ENCODE data around the gene TATDN2. TPM values are rescaled to one million over a fixed set of nuclear protein-coding genes. Genes with fewer than 3 reads are reported as not detected.

TATDN2 gene, protein sequence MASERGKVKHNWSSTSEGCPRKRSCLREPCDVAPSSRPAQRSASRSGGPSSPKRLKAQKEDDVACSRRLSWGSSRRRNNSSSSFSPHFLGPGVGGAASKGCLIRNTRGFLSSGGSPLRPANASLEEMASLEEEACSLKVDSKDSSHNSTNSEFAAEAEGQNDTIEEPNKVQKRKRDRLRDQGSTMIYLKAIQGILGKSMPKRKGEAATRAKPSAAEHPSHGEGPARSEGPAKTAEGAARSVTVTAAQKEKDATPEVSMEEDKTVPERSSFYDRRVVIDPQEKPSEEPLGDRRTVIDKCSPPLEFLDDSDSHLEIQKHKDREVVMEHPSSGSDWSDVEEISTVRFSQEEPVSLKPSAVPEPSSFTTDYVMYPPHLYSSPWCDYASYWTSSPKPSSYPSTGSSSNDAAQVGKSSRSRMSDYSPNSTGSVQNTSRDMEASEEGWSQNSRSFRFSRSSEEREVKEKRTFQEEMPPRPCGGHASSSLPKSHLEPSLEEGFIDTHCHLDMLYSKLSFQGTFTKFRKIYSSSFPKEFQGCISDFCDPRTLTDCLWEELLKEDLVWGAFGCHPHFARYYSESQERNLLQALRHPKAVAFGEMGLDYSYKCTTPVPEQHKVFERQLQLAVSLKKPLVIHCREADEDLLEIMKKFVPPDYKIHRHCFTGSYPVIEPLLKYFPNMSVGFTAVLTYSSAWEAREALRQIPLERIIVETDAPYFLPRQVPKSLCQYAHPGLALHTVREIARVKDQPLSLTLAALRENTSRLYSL
- 10 to 100 TPM in 1 of 2 donors, 1 to 10 TPM in 1; 9.8 to 14.3 TPM for total RNA-seq

DNA sequence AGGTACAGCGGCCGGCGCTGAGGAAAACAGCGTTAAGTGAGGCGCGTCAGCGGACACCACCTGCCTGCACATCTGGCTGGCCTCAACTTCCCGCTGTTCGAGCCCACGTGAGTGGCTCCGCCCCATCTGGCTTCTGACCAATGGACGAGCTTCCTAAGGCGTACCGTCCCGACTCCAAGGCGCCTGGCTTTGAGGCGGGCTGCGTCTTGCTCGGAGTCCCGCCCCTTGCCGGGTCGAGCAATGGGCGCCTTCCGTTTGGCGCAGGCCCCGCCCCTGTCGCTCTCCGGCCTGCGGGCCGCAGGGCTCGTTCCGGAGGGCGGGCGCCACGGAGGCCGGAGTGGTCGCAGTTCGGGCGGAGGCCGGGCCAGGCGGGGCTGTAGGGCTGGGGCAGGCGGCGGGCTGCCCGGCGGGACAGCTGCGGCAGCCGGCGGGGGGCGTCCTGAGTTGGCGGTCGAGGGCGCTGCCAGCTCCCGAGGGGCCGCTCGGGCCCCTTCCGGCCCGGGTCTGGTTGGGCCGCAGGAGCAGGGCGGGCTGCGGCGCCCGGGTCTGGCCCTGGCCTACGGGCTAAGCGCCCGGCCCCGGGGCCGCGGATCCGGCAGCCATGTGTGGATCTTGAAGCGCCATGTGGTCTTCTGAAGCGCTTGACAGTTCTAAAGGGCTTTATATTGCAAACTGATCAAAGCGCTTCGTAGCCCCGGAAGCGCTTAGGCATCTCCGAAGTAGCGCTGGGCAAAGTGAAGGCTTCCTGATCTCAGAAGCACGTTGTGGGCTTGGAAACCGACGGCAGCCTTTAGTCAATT lies at the start of gene TATDN2:
Gene TATDN2, plus strand, starts transcription at position 276 of the 800 bp plus-strand sequence. CDS start 742 bp downstream, outside the sequence.
- peaks cover 12% of the 10 kb centered on the region for H3K36me3 ChIP-seq
- H3K27ac ChIP-seq = peak within 1 kb of the TSS; percentile 83
- no peaks in the 10 kb centered on the region for H3K27me3 ChIP-seq
- peak; percentile 96 for DNase-seq (ENCODE audit: low spot score)
- H3K9me3 ChIP-seq = peaks cover 0 to 13% of the 10 kb centered on the region in 2 donors
- peaks cover 0 to 25% of the 10 kb centered on the region in 2 donors for H3K4me1 ChIP-seq
- TF ChIP-seq, protein P1, sequence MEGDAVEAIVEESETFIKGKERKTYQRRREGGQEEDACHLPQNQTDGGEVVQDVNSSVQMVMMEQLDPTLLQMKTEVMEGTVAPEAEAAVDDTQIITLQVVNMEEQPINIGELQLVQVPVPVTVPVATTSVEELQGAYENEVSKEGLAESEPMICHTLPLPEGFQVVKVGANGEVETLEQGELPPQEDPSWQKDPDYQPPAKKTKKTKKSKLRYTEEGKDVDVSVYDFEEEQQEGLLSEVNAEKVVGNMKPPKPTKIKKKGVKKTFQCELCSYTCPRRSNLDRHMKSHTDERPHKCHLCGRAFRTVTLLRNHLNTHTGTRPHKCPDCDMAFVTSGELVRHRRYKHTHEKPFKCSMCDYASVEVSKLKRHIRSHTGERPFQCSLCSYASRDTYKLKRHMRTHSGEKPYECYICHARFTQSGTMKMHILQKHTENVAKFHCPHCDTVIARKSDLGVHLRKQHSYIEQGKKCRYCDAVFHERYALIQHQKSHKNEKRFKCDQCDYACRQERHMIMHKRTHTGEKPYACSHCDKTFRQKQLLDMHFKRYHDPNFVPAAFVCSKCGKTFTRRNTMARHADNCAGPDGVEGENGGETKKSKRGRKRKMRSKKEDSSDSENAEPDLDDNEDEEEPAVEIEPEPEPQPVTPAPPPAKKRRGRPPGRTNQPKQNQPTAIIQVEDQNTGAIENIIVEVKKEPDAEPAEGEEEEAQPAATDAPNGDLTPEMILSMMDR (IDR thresholded peaks at IDR 0.05) = no peak
- H3K4me3 ChIP-seq = peak within 1 kb of the TSS; percentile 67 to 80

DNA sequence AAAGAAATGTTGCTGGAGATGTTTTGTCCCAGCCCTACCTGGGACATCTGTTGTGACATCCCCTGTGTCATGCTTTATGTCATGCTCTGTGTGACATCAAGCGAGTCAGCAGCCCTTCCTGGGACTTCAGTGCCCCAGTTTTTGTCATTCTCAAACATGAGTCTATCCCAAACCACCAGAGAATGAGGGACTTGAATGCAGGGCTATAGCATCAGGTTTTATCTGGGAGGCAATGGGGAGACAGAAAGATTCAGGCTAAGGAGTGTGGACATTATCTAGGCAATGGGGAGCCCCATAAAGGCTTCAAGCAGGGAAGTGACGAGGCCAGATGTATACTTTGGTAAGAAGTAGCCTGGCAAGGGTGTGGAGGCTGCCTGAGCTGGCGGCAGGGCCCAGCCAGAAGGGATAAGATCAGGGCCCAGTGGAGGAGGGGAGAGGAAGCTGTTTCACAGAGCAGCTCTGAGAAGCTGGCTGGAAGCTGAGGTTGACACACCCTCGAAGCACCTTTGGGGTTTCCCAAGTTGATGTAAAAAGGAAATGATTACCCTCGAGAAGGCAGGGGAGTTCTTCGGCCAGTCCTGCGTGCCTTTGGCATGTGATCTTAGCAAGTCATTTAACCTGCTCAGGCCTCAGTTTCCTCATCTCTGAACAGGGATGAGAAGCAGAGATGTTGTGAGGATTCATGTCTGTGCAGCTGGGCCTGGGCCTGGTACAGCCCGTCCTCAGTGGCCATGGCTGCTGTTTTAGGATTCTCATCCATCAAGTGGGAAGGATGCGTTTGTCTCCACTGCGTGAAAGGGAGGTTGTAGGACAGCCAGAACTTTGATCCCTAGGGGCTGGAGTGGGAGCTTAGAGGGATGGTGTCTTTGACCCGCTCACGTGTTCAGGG lies 49.3 kb upstream of the TATDN2 start:
- H3K36me3 ChIP-seq = no peaks in the 10 kb centered on the region
- no peak for DNase-seq (ENCODE audit: low spot score)
- H3K27me3 ChIP-seq = no peaks in the 10 kb centered on the region
- H3K4me1 ChIP-seq = peaks cover 0 to 18% of the 10 kb centered on the region in 2 donors
- TF ChIP-seq, protein P1 (IDR thresholded peaks at IDR 0.05) = no peak
- H3K4me3 ChIP-seq = no peak overlapping the region
- H3K27ac ChIP-seq = no peak overlapping the region
- H3K9me3 ChIP-seq = no peaks in the 10 kb centered on the region

DNA sequence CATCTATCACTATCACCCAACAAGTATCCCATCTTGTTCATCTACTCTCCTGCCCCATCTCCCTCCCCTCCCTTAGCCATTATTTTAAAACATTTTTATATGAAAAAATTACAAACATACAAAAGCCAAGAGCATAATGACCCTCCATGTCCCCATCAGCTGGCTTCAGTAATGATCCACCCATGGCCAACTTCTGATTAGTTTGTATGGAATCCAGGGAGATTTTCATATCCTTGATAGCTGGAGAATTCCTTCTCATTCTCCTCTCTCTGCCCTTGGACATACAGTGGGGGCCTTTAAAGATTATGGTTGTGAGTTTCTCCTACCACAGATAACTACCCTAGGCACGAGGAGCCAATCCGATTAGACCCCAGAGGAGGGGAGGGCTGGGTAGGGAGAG lies 43.3 kb upstream of the TATDN2 start:
- Histone ChIP-seq H3K9me3 (no peaks in the 10 kb centered on the region), H3K4me3 (no peak overlapping the region), H3K36me3 (no peaks in the 10 kb centered on the region), H3K27me3 (no peaks in the 10 kb centered on the region), H3K4me1 (no peaks in the 10 kb centered on the region), H3K27ac (peak overlapping the region in 1 of 2 donors; percentile 41)
- TF ChIP-seq, protein P1 (IDR thresholded peaks at IDR 0.05) = no peak
- DNase-seq (ENCODE audit: low spot score) = no peak

DNA sequence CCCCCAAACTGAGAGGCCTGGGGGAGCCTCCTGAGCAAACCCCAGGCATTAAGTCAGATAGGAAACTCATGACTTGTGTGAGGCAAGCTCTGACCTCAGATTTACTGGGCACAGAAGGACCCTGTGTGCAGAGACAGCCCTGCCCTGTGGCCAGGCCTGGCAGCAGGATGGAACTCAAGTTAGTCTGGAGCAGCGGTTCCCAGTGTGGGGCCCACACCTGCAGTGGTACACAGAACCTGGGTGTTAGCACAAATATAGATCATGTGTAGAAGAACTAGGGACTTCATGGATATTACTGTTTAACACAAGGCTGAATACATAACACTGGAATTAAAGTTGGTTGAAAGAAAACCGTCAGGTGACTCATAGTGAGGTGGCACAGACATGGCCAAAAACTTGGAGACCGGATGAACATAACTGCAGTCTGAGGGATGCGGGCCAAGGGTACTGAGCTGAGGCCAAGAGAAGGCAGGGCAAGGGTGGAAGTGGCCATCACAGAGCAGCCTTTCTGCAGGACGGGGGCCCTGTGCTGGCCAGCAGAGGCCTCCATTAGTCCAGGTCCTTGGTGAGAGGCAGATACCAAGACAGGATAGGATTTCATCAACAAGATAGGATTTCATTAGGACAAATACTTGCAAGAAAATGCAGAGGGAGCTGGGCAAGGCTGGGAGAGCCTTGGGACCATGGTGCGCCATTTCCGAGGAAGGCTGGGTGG lies 42.7 kb upstream of the TATDN2 start:
- TF ChIP-seq, protein P1 (IDR thresholded peaks at IDR 0.05) = no peak
- H3K27me3 ChIP-seq = no peaks in the 10 kb centered on the region
- DNase-seq (ENCODE audit: low spot score) = no peak
- H3K9me3 ChIP-seq = no peaks in the 10 kb centered on the region
- H3K4me1 ChIP-seq = no peaks in the 10 kb centered on the region
- no peak overlapping the region for H3K4me3 ChIP-seq
- peak overlapping the region in 1 of 2 donors; percentile 41 for H3K27ac ChIP-seq
- no peaks in the 10 kb centered on the region for H3K36me3 ChIP-seq
